IPS-NIHi11 (cell line): ENCODE measurements around the gene AKAP7.

Source experiments
- DNase-seq: peaks from one replicate; pipeline ENCODE4 v3.0.0; 2012; ENCODE audit warnings: mixed read lengths, low spot score

Gene AKAP7

DNA sequence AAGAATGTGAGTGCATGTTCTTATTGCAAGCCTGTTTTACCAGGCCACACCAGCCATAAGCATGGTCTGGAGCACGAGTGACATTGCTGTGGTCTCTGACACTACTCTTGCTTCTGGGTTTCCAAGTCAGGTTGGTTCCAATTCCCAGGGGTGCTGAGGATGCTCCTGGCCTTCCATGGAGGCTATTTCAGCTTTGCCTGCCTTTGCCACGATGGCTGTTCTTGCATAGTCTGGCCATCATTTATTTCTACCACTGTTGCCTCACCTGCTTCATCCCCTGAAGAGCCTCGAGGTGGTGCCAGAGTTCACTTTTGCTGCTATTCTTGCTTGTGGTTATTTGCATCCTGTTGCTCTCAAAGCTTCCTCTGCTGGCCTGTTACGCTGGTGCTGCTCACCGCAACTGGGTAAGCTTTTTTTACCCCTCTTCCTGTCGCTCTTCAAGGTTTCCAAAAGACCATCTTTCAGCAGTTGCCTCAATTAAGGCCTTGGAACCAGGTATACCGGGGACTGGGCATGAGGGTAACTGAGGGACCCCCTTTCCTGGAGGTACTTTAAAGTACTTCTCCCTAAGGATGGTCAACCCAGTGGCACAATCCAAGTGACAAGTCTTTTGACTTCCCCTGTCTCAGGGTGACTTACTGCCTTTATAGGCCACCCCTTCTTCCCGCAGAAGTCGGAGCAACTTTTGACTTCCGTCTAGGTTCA is 64.5 kb downstream of the AKAP7 start:
- peak; percentile 72 for DNase-seq

DNA sequence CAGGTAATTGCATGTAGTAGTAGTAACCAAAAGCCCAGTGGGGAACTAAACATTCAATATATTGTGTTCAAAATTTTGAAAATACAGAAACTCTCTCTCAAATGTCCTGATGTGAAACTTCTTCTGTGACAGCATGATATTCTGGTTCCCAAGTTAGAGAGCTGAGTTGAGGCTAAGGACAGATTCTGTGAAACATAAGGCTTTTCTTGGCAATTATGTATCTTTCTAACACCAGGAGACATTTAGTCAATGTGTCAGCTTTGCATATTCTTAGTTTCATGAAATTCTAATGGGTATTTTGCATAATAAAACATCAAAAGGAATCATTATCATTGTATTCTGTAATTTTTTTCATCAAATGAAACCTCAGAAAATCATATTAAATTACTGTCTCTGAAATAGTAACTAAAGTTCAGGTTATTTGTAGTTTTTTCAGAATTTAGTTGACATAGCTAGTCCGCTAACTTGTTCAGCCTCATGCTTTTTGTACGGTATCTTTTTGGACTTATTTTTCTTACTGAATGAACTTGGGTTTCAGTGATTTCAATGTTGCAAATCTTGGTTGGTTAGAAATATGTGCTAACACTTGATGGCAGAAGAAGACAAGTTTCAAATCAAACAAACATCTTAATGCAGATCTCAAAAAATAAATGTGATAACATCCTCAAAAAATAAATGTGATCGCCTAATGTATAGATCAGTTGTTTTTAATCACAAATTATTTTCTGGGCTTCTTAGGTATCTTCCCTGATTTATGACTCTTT is 70.4 kb downstream of the AKAP7 start:
- no peak for DNase-seq

GRCh38 chr6:131206463-131207251 is 71.4 kb downstream of the AKAP7 start:
- no peak for DNase-seq

DNA sequence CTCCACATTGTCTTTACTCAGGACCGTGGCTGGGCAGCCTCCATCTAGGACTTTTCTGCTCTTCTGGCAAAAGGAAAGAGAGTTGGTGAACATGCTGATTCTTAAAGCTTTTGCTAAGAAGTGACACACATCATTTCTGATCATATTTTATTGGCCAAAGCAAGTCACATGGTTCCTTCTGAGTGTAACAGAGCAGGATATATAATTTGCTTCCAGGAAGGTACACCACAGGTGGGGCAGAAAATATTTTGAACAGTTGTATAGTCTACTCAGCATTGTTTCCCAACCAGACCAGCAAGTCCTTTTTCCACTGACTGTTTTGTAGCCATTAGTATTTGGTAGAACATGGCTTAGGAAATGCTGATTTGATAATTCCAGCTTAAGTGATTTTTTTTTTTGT is 73.5 kb downstream of the AKAP7 start:
- DNase-seq, result no peak

GRCh38 chr6:131210469-131210868 is 75.2 kb downstream of the AKAP7 start:
- no peak for DNase-seq

GRCh38 chr6:131212024-131212423 is 76.8 kb downstream of the AKAP7 start:
- no peak for DNase-seq

DNA sequence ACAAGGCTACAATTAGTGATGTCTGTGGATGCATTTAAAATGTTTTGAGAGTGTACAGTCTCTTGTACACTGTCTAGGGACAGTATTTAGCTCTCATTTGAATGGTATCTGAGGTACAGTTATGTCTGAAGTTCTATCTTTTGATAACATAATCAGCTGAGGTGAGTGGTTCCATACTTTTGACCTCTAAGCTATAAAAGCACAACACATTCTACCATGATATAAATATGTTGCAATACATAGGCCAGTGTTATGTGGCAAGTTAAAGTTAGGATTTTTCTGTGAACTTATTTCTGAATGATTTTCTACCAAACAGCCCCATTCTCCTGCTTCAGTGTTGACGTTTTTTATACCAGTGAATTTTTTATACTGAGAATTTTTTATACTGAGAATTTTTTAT is 77.6 kb downstream of the AKAP7 start:
- no peak for DNase-seq

DNA sequence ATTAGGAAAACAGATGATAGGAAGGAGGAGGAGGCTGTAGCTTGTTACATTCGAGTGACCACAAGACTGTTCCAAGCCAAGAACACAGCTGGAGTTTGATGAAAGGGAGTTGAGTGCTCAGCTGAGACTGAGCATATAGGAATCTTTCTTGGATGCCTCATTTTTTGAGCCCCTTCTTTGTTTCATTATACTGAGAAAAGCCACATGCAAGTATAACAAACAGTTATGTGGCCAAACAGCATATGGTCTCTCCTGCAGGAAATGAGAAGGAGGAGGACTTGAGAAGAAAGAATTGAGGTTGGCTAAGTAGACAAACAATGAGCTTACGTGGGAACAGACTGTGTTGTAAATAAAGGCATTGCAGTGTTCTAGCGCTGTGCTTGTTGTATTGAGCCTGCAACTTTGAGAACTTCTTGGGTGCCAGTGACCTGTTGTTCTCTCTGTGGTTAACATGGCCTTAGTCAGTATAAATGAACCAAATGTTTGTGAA is 78.3 kb downstream of the AKAP7 start:
- no peak for DNase-seq

DNA sequence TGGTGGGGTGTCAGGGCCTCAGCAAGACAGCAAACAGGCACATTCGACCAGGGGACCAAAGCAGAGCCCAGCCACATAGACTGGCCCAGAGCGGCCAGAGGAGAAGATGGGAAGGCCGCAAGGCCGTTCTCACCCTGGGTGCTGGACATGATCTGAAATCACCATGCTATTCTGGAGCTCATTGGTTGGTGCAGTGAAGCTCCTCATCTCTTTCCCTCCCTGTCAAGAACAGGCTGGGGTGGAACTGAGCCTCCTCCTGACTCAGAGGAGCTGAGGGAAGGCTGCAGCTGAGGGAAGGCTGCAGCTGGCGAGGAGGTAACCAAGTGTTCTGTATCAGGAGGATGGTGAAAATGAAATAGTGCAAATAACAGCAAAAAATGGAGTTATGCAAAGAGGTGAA is 80.0 kb downstream of the AKAP7 start:
- no peak for DNase-seq

GRCh38 chr6:131216246-131216645 is 81.0 kb downstream of the AKAP7 start:
- DNase-seq, result no peak

DNA sequence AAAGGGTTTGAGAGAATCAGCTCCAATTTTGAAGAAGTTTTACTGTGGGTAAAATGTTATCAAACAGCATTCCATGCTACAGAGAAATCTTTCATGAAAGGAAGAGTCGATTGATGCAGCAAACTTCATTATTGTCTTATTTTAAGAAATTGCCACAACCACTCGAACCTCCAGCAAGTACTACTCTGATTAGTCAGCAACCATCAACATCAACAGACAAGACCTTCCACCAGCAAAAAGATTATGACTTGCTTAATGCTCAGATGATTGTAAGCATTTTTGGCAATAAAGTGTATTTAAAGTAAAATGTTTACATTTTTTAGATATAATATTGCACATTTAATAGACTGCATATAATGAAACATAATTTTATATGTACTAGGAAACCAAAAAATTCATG is 87.5 kb downstream of the AKAP7 start:
- DNase-seq, result no peak

DNA sequence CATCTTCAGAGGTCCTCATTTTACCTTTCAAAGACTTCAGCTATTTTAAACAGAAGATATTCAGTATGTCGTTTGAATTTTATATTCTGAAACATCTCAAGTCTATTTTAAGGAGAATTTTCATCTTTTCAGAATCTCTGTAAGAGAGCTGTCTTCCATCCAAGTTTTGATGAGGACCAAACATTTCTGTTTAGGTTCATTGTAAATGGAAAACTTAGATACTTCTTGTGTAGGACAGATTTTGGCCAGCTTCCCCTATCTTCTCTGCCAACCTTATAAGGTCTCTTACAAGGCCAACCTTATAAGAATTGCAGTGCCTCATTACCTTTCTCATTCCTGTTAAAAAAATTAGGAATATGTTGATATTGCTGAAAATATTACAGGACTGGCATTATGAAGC is 88.1 kb downstream of the AKAP7 start:
- no peak for DNase-seq

DNA sequence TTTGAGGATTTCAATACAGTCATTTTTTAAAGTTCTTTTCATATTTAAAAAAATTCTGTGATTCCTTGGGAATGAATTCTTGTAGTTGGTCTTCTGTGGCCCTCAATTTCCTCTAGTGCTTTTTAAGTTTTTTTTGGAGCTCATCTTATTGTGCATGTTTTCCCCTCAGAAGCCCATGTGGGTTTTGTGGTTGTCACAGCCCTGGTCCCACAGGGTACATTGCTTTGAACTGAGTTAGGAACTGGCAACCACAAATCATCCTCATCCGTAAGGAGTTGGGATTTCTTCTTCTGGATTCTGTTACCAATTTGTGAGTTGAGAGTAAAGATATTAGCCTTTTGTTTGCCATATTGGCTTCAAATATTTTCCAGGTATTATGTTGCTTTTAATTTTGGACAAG is 89.9 kb downstream of the AKAP7 start:
- no peak for DNase-seq

GRCh38 chr6:131225959-131226358 is 90.7 kb downstream of the AKAP7 start:
- DNase-seq, result no peak

- DNase-seq, result no peak
Observed at GRCh38 chr6:131226459-131227157, 91.3 kb downstream of the AKAP7 start.

DNA sequence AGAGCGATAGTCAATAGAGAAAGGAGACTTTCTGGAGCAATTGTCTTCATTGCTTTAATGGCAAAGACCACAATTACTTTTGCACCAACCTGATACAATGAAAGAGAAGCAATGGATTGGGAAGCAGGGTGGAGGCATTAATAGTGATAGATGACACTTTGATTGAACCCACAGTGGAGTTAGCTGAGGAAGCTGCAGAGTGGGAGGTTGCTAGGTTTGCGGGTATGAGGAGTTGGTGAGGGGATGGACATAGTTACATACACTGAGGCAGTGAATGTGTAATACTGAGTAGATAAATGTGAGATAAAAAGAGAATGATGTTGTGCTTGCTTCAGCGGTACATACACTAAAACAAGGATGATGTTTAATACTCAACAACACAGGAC is 91.9 kb downstream of the AKAP7 start:
- DNase-seq, result no peak

DNA sequence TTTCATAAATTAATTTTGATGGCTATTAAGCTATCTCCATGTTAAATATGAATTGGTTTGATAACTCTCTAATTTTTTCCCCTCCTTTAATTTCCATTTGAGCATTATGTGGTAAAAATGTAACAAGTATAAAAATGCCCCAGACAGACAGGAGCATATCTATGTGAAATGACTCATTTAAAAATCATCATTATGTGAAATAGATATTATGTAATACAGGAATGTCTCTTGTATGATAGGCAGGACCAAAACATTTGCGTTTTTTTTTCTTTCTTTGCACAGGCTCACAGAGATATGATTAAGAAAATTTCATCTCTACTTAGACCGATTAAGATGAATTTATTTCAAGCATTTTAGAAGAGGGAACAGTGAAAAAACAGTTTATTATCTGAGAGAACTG is 95.8 kb downstream of the AKAP7 start:
- no peak for DNase-seq

DNA sequence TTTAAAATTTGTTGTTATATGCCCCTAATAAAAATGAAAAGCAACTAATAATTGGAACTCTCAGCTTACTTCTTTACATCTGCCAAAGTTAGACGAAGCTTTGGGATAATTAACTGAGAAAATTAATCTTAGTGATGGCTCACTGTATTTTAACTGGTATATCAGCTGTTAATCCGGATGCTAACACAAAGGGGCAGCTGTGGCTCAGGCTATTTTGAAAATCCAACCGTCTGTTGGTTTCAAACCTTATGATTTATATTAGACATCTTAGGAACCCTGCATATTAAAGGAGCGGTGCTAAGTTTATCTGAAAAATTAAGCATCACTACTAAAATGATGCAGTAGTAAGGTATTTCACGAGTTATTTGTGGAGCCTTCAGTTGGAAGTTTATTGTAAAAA is 96.6 kb downstream of the AKAP7 start:
- no peak for DNase-seq

DNA sequence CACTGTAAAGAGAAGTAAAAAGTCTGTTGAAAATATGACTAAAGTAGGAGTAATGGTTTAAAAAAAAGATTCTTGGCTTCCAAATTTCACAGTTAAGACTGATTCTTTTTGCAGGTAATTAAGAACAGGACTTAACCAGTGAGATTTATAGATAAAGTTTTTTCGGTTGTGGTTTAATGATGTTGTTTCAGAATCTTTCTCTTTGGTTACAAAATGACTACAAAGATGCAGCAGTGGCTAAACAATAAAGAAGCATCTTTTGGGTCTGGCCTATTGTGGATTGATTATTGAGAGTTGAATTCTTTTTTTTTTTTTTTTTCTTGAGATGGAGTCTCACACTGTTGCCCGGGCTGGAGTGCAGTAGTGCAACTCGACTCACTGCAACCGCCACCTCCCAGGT is 109.7 kb downstream of the AKAP7 start:
- no peak for DNase-seq

DNA sequence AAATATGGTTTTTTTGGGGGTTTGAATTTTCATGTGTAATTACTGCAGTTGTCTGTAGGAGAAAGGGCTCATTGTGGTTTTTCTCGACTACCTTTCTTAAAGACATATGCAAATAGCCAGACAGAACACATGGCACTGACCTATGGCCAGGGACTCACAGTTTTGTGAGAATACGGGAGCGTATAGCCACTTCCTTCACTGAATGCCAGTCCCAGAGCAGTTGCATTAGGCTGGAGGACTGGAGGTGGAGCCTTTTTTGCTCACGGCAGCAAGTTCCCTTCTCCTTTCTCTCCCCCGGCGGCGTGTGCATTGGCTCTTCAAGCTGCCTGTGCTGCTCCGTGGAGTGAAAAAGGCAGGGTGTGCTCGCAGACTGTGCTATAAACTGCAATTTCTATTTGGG is 114.9 kb downstream of the AKAP7 start:
- peak; percentile 37 for DNase-seq

- DNase-seq, result no peak
Observed at GRCh38 chr6:131250936-131251335, 115.7 kb downstream of the AKAP7 start.

DNA sequence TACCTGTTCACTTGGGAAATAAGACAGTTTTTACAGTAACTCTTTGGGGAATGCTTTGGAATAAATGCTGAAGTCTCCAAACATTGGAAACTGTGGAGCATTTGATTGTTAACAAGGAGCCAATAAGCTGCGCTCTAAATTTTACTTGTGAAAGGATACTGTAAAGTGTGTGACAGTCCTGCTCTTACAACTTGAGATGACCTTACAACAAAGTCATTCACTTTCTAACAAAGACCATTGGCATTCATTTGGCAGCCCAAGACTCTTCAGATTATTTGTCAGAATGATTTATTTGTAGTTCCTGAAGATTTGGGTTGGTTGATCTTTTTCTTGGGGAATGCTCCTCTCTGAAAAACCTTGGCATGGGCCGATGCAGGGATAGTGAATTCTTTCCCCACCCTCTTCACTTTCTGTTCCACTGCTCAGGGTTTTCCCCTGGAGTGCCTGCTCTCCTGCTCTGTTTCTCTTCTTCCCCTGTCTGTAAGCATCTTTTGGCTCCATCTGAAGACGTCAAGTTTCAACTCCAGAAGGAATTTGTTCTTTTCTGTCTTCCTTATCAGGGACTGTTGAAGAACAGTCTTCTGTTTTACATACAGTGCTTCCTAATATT is 116.4 kb downstream of the AKAP7 start:
- no peak for DNase-seq
